Daoy (cell line): Measurements from ENCODE around the gene RAB23. TPM values are rescaled to one million over a fixed set of nuclear protein-coding genes. Genes with fewer than 3 reads are reported as not detected.

Source experiments
- DNase-seq: peaks from one replicate; pipeline ENCODE4 v3.0.0-alpha.2; 2015; ENCODE audit warnings: low read depth
- total RNA-seq: library from RNA; depleted of rRNA; stranded (reverse); fragments of >200 nt; shearing (Covaris generic); gene quantifications from 2 replicates; pipeline ENCODE4 v1.2.3, GENCODE V29; 2014; rRNA removed

RAB23 gene
- total RNA-seq, 1 experiment from 2014 or later = 26.4 TPM

- DNase-seq = no peak
Measured at GRCh38 chr6:57137350-57137749, 84.8 kb downstream of the RAB23 start.

Other genes with a start within 250 kb of the RAB23 start
- 17.4 and 19.7 TPM in 2 replicates for gene KIAA1586, start 175.6 kb downstream of the RAB23 start, total RNA-seq
- 39.0 and 41.9 TPM in 2 replicates for gene ZNF451, start 132.1 kb downstream of the RAB23 start, total RNA-seq
- gene BAG2, start 50.0 kb downstream of the RAB23 start, total RNA-seq = 22.5 and 23.3 TPM in 2 replicates
- 103 and 112 TPM in 2 replicates for gene PRIM2, start 95.3 kb upstream of the RAB23 start, total RNA-seq